Kidney (tissue), 14 donors: ENCODE results near the gene TLE1. TPM values are rescaled to one million over a fixed set of nuclear protein-coding genes. Genes with fewer than 3 reads are reported as not detected.
"Not testable (repeated sequence)": the region's sequence is repeated elsewhere in the genome, so short reads cannot be mapped to it uniquely, and the experiment has no call there.

Experiments
- DNase-seq, 5 donors: peaks; one replicate each; pipeline ENCODE4 v3.0.0-alpha.2; 2013 to 2020
- FAIRE-seq: peaks from 2 replicates; lab custom pipeline; 2012; peaks lifted over from hg19 to GRCh38; lab: Jason Lieb, UNC
- H3K27ac ChIP-seq, 2 donors: one replicate each; pipeline ENCODE4 v1.7.0; 2013; ENCODE audit warnings: low read depth in 2 of 2, low read length in 2 of 2, inconsistent platforms in 1 of 2
- H3K27me3 ChIP-seq: one replicate; pipeline ENCODE4 v1.7.1; 2013; ENCODE audit warnings: low read length, inconsistent platforms; ENCODE audit not compliant: control insufficient read depth, insufficient read depth
- H3K36me3 ChIP-seq, 3 donors: one replicate each; pipeline versions ENCODE4 v1.7.0 to v1.7.1; 2013; ENCODE audit warnings: low read length in 3 of 3, control low read depth in 1 of 3, inconsistent platforms in 1 of 3; ENCODE audit not compliant: insufficient read depth in 3 of 3, control insufficient read depth in 2 of 3
- H3K4me1 ChIP-seq, 3 donors: one replicate each; pipeline versions ENCODE4 v1.7.0 to v1.7.1; 2013; ENCODE audit warnings: low read length in 3 of 3, inconsistent platforms in 1 of 3, low read depth in 1 of 3; ENCODE audit not compliant: control insufficient read depth in 2 of 3, insufficient read depth in 2 of 3
- H3K4me3 ChIP-seq, 3 donors: one replicate each; pipeline versions ENCODE4 v1.7.0 to v1.8.1; 2013; ENCODE audit warnings: low read length in 3 of 3, control low read depth in 1 of 3, inconsistent platforms in 1 of 3
- H3K9ac ChIP-seq, 3 donors: one replicate each; pipeline versions ENCODE4 v1.7.0 to v1.7.1; 2013; ENCODE audit warnings: low read length in 3 of 3, control low read depth in 1 of 3, inconsistent platforms in 1 of 3
- H3K9me3 ChIP-seq, 3 donors: one replicate each; pipeline versions ENCODE4 v1.7.0 to v1.7.1; 2013; ENCODE audit warnings: low read length in 3 of 3, control low read depth in 1 of 3, inconsistent platforms in 1 of 3; ENCODE audit not compliant: control insufficient read depth in 2 of 3, insufficient read depth in 1 of 3
- intact Hi-C: fragments of 100-400 bp; cut with DNase I; formaldehyde crosslinking; loops from one replicate; pipeline ENCODE4 v1.11.1; 2022
- polyA plus RNA-seq: library from polyadenylated mRNA; stranded (reverse); fragments of 350-450 nt; fragmentation: Illumina TruSeq; extraction: RNeasy Lipid Tissue Mini Kit (QIAGEN cat#74804); gene quantifications from one replicate; pipeline ENCODE4 v1.2.3, GENCODE V29; 2014; ENCODE audit warnings: low read depth, low replicate concordance; ENCODE audit not compliant: insufficient read depth
- total RNA-seq: library from RNA; stranded (reverse); fragmentation: NEBNext Ultra II Directional; extraction: Animal tissue kit (Norgen Biotek cat#: 25700); gene quantifications from one replicate; pipeline ENCODE4 v1.2.1, GENCODE V29; 2021
- TF ChIP-seq, protein P1 (sequence below): IDR thresholded peaks from 3 replicates; pipeline ENCODE4 v1.5.1; 2012; ENCODE audit warnings: mild to moderate bottlenecking, moderate library complexity, borderline replicate concordance; ENCODE audit not compliant: insufficient read depth; ENCODE audit errors: extremely low read depth
- donor health status: control.
- donor health status: control.
- donor health status: control.
- donor health status: control.
- donor health status: control.
- donor health status: DM: yes; HTN: yes; CAD: no.
- donor health status: Normal renal cell carcinoma (clear cell type).

The TLE1 gene
- total and polyA plus RNA-seq, 2 donors from 2014 or later, result 10.8 to 52.5 TPM

GRCh38 chr9:81608289-81608657 lies 81.1 kb downstream of the TLE1 start:
- TF ChIP-seq, protein P1, sequence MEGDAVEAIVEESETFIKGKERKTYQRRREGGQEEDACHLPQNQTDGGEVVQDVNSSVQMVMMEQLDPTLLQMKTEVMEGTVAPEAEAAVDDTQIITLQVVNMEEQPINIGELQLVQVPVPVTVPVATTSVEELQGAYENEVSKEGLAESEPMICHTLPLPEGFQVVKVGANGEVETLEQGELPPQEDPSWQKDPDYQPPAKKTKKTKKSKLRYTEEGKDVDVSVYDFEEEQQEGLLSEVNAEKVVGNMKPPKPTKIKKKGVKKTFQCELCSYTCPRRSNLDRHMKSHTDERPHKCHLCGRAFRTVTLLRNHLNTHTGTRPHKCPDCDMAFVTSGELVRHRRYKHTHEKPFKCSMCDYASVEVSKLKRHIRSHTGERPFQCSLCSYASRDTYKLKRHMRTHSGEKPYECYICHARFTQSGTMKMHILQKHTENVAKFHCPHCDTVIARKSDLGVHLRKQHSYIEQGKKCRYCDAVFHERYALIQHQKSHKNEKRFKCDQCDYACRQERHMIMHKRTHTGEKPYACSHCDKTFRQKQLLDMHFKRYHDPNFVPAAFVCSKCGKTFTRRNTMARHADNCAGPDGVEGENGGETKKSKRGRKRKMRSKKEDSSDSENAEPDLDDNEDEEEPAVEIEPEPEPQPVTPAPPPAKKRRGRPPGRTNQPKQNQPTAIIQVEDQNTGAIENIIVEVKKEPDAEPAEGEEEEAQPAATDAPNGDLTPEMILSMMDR, result no peak
- no peak overlapping the region for H3K9ac ChIP-seq
- intact Hi-C loops, result no loop called here
- no peak overlapping the region for H3K4me3 ChIP-seq
- H3K9me3 ChIP-seq, result no peaks in the 10 kb centered on the region
- H3K27ac ChIP-seq, result no peak overlapping the region
- peaks cover 0 to 4% (median 4%) of the 10 kb centered on the region in 3 donors for H3K36me3 ChIP-seq
- no peaks in the 10 kb centered on the region for H3K27me3 ChIP-seq
- DNase-seq (no peak), FAIRE-seq (no peak)
- H3K4me1 ChIP-seq, result peaks cover 0 to 7% (median 4%) of the 10 kb centered on the region in 3 donors

GRCh38 chr9:81607593-81608288 lies 81.6 kb downstream of the TLE1 start:
- peaks cover 0 to 4% (median 4%) of the 10 kb centered on the region in 3 donors for H3K36me3 ChIP-seq
- no peaks in the 10 kb centered on the region for H3K9me3 ChIP-seq
- H3K4me1 ChIP-seq, result peaks cover 0 to 7% (median 4%) of the 10 kb centered on the region in 3 donors
- H3K9ac ChIP-seq, result no peak overlapping the region
- peak in 1 of 5 donors; percentile 23 for DNase-seq
- TF ChIP-seq, protein P1, result no peak
- intact Hi-C loops, result no loop called here
- H3K4me3 ChIP-seq, result no peak overlapping the region
- no peaks in the 10 kb centered on the region for H3K27me3 ChIP-seq
- no peak for FAIRE-seq
- no peak overlapping the region for H3K27ac ChIP-seq

- DNase-seq, intact Hi-C loops, H3K36me3 ChIP-seq, H3K4me3 ChIP-seq, H3K27me3 ChIP-seq, H3K9me3 ChIP-seq, H3K9ac ChIP-seq, FAIRE-seq, H3K27ac ChIP-seq: not testable (repeated sequence)
- H3K4me1 ChIP-seq, result peaks cover 0 to 12% (median 7%) of the 10 kb centered on the region in 3 donors
Observed at GRCh38 chr9:81606261-81606660, 83.1 kb downstream of the TLE1 start.

GRCh38 chr9:81605170-81605670 lies 84.1 kb downstream of the TLE1 start:
- Histone ChIP-seq H3K4me1 (peaks cover 0 to 14% (median 6%) of the 10 kb centered on the region in 3 donors), H3K27ac (no peak overlapping the region), H3K36me3 (peaks cover 0 to 4% (median 0%) of the 10 kb centered on the region in 3 donors), H3K9ac (no peak overlapping the region), H3K4me3 (no peak overlapping the region), H3K9me3 (no peaks in the 10 kb centered on the region), H3K27me3 (no peaks in the 10 kb centered on the region)
- TF ChIP-seq, protein P1, result no peak
- FAIRE-seq (no peak), DNase-seq (peak in 1 of 5 donors; percentile 39)
- intact Hi-C loops, result no loop called here
